ENCODE data around the gene SPOCD1. TPM values are rescaled to one million over a fixed set of nuclear protein-coding genes. Genes with fewer than 3 reads are reported as not detected.

SPOCD1 gene
- total RNA-seq, 1 experiment from 2014 or later: 0.54 TPM

DNA sequence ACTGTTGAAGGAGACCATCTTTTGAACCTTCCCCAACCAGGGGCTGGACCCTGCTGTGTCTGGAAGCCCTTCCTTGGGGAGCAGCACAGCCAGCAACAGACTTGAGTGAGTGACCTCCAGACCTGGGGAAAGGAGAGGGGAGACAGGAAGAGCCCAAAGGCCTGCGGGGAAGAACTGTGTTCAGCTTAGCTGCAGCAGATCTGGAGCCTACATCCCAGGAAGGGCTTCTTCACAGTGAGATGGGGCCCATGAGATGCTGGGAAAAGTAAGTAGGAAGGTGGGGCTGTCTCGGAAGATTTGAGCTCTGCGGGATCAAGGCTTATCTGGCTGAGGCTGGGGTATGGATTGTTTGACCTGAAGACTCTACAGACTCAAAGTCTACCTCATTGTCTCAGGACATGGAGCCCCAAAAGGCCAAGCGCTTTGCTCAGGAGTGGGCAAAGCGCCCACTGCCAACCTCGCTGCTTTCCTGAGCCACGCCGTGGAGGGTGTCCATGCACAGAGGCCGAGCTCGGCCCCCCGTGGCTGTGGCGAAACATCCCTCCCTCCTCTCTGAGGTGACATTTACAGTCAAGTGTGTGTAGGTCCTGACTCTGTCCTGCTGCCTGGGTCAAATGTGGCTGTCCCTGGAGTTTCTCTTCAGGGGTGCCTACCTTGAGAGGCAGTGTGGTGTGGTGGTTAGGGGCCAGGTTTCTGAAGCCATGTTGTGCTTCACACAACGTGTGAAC lies 24.5 kb downstream of the SPOCD1 start:
- H3K4me3 ChIP-seq (ENCODE audit: low read depth in 2 of 2, low read length in 2 of 2): no peak overlapping the region
- intact Hi-C loops (cut with micrococcal nuclease; ENCODE audit: unreplicated experiment): no loop called here
- ATAC-seq (no peak), DNase-seq (ENCODE audit: low read depth, low spot score) (no peak)
- H3K27me3 ChIP-seq (ENCODE audit: control insufficient read depth, insufficient read depth, low read length): no peaks in the 10 kb centered on the region
- no peaks in the 10 kb centered on the region for H3K9me3 ChIP-seq (ENCODE audit: control insufficient read depth, insufficient read depth, low read depth, low read length)
- TF ChIP-seq, protein P1, sequence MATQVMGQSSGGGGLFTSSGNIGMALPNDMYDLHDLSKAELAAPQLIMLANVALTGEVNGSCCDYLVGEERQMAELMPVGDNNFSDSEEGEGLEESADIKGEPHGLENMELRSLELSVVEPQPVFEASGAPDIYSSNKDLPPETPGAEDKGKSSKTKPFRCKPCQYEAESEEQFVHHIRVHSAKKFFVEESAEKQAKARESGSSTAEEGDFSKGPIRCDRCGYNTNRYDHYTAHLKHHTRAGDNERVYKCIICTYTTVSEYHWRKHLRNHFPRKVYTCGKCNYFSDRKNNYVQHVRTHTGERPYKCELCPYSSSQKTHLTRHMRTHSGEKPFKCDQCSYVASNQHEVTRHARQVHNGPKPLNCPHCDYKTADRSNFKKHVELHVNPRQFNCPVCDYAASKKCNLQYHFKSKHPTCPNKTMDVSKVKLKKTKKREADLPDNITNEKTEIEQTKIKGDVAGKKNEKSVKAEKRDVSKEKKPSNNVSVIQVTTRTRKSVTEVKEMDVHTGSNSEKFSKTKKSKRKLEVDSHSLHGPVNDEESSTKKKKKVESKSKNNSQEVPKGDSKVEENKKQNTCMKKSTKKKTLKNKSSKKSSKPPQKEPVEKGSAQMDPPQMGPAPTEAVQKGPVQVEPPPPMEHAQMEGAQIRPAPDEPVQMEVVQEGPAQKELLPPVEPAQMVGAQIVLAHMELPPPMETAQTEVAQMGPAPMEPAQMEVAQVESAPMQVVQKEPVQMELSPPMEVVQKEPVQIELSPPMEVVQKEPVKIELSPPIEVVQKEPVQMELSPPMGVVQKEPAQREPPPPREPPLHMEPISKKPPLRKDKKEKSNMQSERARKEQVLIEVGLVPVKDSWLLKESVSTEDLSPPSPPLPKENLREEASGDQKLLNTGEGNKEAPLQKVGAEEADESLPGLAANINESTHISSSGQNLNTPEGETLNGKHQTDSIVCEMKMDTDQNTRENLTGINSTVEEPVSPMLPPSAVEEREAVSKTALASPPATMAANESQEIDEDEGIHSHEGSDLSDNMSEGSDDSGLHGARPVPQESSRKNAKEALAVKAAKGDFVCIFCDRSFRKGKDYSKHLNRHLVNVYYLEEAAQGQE (IDR thresholded peaks at IDR 0.05; ENCODE audit: insufficient read depth in 1 of 2, low read depth in 2 of 2, low read length in 1 of 2): no peak
- TF ChIP-seq SIN3A (IDR thresholded peaks at IDR 0.05; ENCODE audit: borderline replicate concordance, insufficient read depth, low read depth, low read length) (no peak), POLR2AphosphoS5 (IDR thresholded peaks at IDR 0.05; ENCODE audit: low read depth, low read length) (no peak)
- ChIA-PET CTCF (interaction anchor here (1.6 kb wide), 2 partner anchors 173 kb away, joined by 4 to 6 read pairs; no protein-coding TSS in a partner anchor), POLR2A (interaction anchor here (0.6 kb wide), 1 partner anchor 146 kb away, joined by 11 read pairs; the partner anchor contains the start of gene PEF1)
- H3K27ac ChIP-seq (ENCODE audit: low read length): no peak overlapping the region
- BruUV-seq (replicated peaks): no TSS peak
- no peaks in the 10 kb centered on the region for H3K36me3 ChIP-seq (ENCODE audit: control insufficient read depth, insufficient read depth, low read length)
- in situ Hi-C loops (cut with HindIII; ENCODE audit: low pct_unique_long_range_greater_than_20kb, low sequenced_read_pairs): no loop called here
- H3K4me1 ChIP-seq (ENCODE audit: control insufficient read depth, insufficient read depth, low read length): 0 out of 2 replicates have a peak, but pooled peaks cover 12% of the 10 kb centered on the region

DNA sequence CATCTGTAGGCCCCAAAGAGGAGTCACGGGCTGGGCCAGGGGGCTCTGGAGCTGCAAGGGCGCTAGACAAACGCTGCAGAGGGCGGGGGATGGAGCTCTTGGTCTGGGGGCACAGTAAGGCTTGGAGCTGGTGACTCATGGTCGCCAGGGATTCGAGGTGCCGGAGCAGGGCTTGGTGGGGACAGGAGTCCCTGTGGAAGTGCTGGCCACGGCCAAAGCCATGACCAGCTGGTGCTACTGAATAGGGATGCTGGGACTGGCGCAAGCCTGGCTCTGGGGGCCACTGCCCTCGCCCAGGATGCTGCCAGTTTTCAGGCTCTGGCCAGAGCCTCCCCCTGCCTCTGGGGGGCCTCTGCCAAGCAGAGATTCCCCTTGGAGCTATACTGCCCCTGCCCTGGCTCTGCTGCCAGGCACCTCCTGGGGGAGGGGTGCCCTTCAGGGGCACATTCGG lies 25.2 kb downstream of the SPOCD1 start:
- no peaks in the 10 kb centered on the region for H3K27me3 ChIP-seq (ENCODE audit: control insufficient read depth, insufficient read depth, low read length)
- no peaks in the 10 kb centered on the region for H3K9me3 ChIP-seq (ENCODE audit: control insufficient read depth, insufficient read depth, low read depth, low read length)
- H3K27ac ChIP-seq (ENCODE audit: low read length): no peak overlapping the region
- no peak overlapping the region for H3K4me3 ChIP-seq (ENCODE audit: low read depth in 2 of 2, low read length in 2 of 2)
- in situ Hi-C loops (cut with HindIII; ENCODE audit: low pct_unique_long_range_greater_than_20kb, low sequenced_read_pairs) (no loop called here), intact Hi-C loops (cut with micrococcal nuclease; ENCODE audit: unreplicated experiment) (no loop called here)
- no TSS peak for BruUV-seq (replicated peaks)
- CTCF ChIA-PET: interaction anchor here (0.8 to 1.6 kb wide), 2 partner anchors 127 to 173 kb away, joined by 6 to 9 read pairs; no protein-coding TSS in a partner anchor
- H3K36me3 ChIP-seq (ENCODE audit: control insufficient read depth, insufficient read depth, low read length): no peaks in the 10 kb centered on the region
- H3K4me1 ChIP-seq (ENCODE audit: control insufficient read depth, insufficient read depth, low read length): 0 out of 2 replicates have a peak, but pooled peaks cover 12% of the 10 kb centered on the region
- no peak for DNase-seq (ENCODE audit: low read depth, low spot score)
- no peak for TF ChIP-seq TCF7L2 (IDR thresholded peaks at IDR 0.05; ENCODE audit: low read depth, low read length)
- TF ChIP-seq, protein P2, sequence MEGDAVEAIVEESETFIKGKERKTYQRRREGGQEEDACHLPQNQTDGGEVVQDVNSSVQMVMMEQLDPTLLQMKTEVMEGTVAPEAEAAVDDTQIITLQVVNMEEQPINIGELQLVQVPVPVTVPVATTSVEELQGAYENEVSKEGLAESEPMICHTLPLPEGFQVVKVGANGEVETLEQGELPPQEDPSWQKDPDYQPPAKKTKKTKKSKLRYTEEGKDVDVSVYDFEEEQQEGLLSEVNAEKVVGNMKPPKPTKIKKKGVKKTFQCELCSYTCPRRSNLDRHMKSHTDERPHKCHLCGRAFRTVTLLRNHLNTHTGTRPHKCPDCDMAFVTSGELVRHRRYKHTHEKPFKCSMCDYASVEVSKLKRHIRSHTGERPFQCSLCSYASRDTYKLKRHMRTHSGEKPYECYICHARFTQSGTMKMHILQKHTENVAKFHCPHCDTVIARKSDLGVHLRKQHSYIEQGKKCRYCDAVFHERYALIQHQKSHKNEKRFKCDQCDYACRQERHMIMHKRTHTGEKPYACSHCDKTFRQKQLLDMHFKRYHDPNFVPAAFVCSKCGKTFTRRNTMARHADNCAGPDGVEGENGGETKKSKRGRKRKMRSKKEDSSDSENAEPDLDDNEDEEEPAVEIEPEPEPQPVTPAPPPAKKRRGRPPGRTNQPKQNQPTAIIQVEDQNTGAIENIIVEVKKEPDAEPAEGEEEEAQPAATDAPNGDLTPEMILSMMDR (IDR thresholded peaks at IDR 0.05): no peak
- TF ChIP-seq SIN3A (IDR thresholded peaks at IDR 0.05; ENCODE audit: borderline replicate concordance, insufficient read depth, low read depth, low read length): no peak
- TF ChIP-seq, protein P1 (IDR thresholded peaks at IDR 0.05; ENCODE audit: insufficient read depth in 1 of 2, low read depth in 2 of 2, low read length in 1 of 2): no peak
- TF ChIP-seq POLR2AphosphoS5 (IDR thresholded peaks at IDR 0.05; ENCODE audit: low read depth, low read length): no peak
- no peak for ATAC-seq
- POLR2A ChIA-PET: interaction anchor here (0.5 to 0.6 kb wide), 2 partner anchors 146 to 191 kb away, joined by 3 to 11 read pairs; partner anchors contain the start of gene PEF1

All from Panc1 (cell line).